SHP77 treated with DMSO at 0.1 percent for 48 hours (cell line): Measurements from ENCODE around the gene CES2.

ENCODE experiments used
- DNase-seq: peaks from one replicate; lab custom pipeline; 2025; lab: John Stamatoyannopoulos, UW

Gene CES2

DNA sequence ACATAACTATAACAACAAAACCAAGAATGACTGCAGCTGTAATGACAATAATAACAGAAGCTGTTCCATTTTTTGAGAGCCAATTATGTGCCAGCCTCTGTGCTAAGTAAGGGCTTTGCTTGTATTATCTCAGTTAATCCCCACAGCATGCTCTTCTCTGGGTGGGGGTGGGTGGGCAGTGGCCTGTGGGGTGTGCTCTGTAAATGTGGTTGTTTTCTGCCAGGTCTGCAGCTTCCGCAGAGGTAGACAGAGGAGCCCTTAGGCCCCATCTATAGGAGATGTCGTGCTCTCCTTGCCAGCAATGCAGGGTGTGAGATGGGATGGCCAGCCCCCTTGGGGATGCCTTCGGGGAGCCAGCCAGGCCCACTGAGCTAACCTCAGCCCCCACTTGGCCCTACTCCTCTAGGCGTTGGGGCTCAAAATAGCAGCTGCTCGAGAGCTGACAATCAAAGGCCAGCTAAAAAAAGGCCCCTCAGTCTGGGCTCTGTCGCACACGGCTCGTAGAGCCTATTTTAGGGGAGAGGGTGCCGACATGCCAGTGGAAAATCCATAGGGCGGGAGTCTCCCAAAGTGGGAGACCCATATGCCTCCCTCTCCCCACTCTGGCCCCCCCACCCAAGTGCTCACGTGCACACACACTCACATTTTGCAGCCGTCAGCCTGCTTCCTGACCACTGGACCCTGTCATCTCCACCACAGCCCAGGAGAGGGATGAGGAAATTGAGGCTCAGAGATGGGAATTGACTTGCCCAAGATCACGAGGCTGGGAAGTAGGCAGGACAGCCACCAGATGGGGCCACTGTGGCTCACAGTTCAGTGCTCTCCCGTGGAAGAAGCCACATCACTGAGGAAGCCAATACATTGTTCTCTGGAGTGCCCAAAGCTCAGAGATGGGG is 32.4 kb upstream of the CES2 start:
- DNase-seq = no peak

- no peak for DNase-seq
These were observed 31.5 kb upstream of the CES2 start for GRCh38 chr16:66903544-66904427.

- DNase-seq = no peak
These were observed 30.9 kb upstream of the CES2 start for GRCh38 chr16:66904428-66904845.

GRCh38 chr16:66904846-66905632 is 30.3 kb upstream of the CES2 start:
- DNase-seq = no peak

DNA sequence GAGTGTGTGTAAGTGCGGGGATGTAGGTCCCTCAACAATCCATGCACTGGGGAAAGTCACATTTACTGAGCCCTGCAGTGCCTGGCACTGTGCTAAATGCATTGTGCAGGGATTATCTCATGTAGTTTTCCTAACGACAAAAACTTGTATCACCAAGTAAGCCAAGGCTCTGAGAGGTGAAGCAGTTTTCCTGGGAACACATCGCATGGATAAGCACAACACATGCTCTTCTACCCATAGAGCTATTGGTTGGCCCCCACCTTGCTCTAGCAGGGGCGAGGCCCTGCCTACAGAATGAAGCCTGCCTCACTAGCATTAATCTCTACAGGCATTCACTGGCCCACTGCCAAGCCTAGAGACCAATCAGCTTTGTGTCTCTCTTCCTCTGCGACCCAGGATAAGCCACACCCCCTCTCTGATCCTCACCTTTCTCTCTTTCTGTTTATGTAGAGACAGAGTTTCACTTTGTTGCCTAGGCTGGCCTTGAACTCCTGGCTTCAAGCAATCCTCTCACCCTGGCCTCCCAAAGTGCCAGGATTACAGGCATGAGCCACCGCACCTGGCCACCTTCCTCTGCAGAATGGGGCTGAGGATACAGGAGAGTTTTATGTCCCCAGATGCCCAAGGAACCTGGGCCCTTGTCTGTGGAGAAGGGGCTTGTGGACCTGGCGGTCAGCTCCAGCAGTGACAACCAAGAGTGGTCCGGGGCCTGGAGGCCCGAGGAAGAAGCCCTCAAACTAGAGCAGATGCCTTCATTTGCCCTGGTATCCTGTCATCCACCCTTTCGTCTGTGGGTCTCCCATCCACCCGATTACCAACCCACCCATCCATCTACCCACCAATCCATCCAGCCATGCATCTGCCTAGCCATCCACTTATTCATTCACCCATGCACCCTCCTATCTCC is 29.4 kb upstream of the CES2 start:
- no peak for DNase-seq

GRCh38 chr16:66906916-66907836 is 28.1 kb upstream of the CES2 start:
- no peak for DNase-seq

- DNase-seq = no peak
These were observed 27.2 kb upstream of the CES2 start for GRCh38 chr16:66908116-66908515.

DNA sequence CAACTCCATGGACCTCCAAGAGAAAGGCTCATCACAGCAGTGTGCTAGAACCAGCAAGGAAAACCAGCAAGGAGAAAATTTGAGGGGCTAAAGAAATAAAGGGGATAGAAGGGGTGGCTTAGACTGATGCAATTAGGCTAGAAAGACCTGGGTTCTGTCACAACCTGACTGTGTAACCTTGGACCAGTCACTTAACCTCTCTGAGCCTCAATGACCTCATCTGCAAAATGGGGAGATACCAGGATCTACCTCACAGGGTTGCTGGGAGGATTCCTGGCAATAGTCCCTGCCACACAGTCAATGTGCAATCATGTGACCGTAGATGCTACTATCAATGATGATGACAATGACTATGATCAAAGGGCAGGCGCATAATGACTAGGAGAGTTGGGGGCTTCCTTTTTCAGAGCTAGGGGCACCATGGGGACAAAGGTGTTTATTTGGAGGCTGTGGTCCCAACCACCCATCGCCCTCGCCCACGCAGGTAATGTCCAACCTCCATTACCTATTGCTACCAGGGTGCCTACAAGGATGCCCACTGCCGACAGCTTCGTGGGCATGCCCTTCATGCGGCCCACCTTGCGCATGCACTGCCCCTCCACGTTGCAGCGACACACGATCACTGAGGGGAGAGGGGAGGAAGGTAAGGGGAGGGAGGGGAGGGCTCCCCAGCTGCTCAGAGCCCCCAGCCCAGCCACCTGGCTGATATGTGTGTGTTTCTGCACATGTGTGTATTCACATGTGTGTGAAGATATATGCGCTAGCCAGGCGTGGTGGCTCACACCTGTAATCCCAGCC is 26.4 kb upstream of the CES2 start:
- DNase-seq = no peak

GRCh38 chr16:66910175-66910940 is 25.0 kb upstream of the CES2 start:
- DNase-seq = no peak

- no peak for DNase-seq
These were observed 24.2 kb upstream of the CES2 start for GRCh38 chr16:66911112-66911511.

- no peak for DNase-seq
These were observed 23.5 kb upstream of the CES2 start for GRCh38 chr16:66911801-66912200.

DNA sequence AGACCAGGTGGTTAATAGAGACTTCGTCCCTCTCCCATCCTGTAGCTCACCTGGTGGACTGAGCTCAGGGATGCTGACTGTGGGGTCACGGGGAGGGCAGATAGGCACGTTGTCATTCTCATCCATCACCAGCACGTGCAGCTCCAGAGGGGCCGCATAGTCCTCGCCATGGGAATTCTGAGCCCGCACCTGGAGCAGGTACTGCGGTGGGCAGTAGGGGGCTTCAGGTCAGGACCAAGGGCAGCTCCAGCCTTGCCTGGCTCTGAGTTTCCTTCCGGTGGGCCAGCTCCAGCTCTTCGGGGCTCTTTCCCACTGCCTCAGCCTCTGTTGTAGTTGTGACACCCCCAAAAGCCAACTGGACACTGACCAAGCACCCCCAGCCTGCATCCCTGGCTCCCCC is 22.2 kb upstream of the CES2 start:
- DNase-seq = no peak

GRCh38 chr16:66913711-66914110 is 21.6 kb upstream of the CES2 start:
- DNase-seq = no peak

DNA sequence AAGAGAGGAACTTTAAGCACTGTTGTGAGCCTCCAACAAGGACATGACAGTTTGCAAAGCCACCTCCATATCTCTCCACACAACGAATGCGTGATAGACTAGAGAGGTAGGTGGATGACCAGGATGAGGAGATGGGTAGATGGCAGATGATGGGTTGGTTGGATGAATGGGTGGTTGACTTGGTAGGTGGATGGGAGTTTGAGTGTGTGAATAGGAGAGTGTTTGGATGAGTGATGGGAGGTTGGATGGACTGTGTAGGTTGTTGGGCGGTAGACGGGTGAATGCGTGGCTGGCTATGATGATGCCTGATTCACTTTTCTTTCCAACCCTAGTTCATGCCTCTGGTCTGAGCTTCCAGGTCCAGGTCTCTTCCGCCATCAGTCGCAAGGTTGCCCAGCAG is 20.8 kb upstream of the CES2 start:
- DNase-seq = no peak

GRCh38 chr16:66915041-66915440 is 20.3 kb upstream of the CES2 start:
- DNase-seq = no peak

- no peak for DNase-seq
These were observed 18.8 kb upstream of the CES2 start for GRCh38 chr16:66916518-66916917.

GRCh38 chr16:66917741-66918140 is 17.6 kb upstream of the CES2 start:
- DNase-seq = no peak

GRCh38 chr16:66918355-66918754 is 17.0 kb upstream of the CES2 start:
- DNase-seq = no peak
